H9 (cell line): ENCODE data around the gene CTNNAL1. TPM values are rescaled to one million over a fixed set of nuclear protein-coding genes. Genes with fewer than 3 reads are reported as not detected.

Experiments
- DNase-seq: peaks from one replicate; pipeline ENCODE4 v3.0.0-alpha.2; 2017
- H2AFZ ChIP-seq: one replicate; pipeline ENCODE4 v1.6.1; 2013; ENCODE audit warnings: mild to moderate bottlenecking, low read length, control low read depth, moderate library complexity
- H2AK5ac ChIP-seq: 2 replicates; pipeline ENCODE4 v1.6.1; 2013; ENCODE audit warnings: low read length, control low read depth, mixed read lengths; ENCODE audit not compliant: insufficient read length
- H2BK120ac ChIP-seq: one replicate; pipeline ENCODE4 v1.6.1; 2013; ENCODE audit warnings: low read depth, mild to moderate bottlenecking, low read length, control low read depth, inconsistent platforms; ENCODE audit not compliant: poor library complexity, severe bottlenecking
- H2BK12ac ChIP-seq: 2 replicates; pipeline ENCODE4 v1.6.1; 2013; ENCODE audit warnings: low read length, control low read depth, mixed read lengths, low read depth; ENCODE audit not compliant: insufficient read length
- H2BK15ac ChIP-seq: 2 replicates; pipeline ENCODE4 v1.6.1; 2013; ENCODE audit warnings: low read depth, low read length, control low read depth
- H2BK20ac ChIP-seq: one replicate; pipeline ENCODE4 v1.6.1; 2013; ENCODE audit warnings: low read depth, mild to moderate bottlenecking, low read length, control low read depth, inconsistent platforms; ENCODE audit not compliant: poor library complexity, severe bottlenecking
- H2BK5ac ChIP-seq: 2 replicates; pipeline ENCODE4 v1.6.1; 2013; ENCODE audit warnings: low read length, control low read depth, mixed read lengths; ENCODE audit not compliant: insufficient read length
- H3K14ac ChIP-seq: 2 replicates; pipeline ENCODE4 v1.6.1; 2013; ENCODE audit warnings: low read length, control low read depth; ENCODE audit not compliant: insufficient read depth
- H3K18ac ChIP-seq: 2 replicates; pipeline ENCODE4 v1.6.1; 2013; ENCODE audit warnings: low read depth, mild to moderate bottlenecking, mixed read lengths, low read length, control low read depth; ENCODE audit not compliant: insufficient read length
- H3K23ac ChIP-seq: 2 replicates; pipeline ENCODE4 v1.6.1; 2013; ENCODE audit warnings: low read length, control low read depth, mixed read lengths, low read depth; ENCODE audit not compliant: insufficient read length
- H3K23me2 ChIP-seq: 2 replicates; pipeline ENCODE4 v1.6.1; 2013; ENCODE audit warnings: low read depth, mild to moderate bottlenecking, mixed read lengths, low read length, control low read depth; ENCODE audit not compliant: insufficient read length, poor library complexity, severe bottlenecking
- H3K27ac ChIP-seq: 2 replicates; pipeline ENCODE4 v1.5.1; 2013; ENCODE audit warnings: low read length, control low read depth, mixed read lengths, low read depth; ENCODE audit not compliant: insufficient read length
- H3K27me3 ChIP-seq: 2 replicates; pipeline ENCODE4 v1.6.1; 2013; ENCODE audit warnings: low read length, control low read depth, inconsistent platforms; ENCODE audit not compliant: insufficient read depth
- H3K4ac ChIP-seq: 2 replicates; pipeline ENCODE4 v1.6.1; 2013; ENCODE audit warnings: low read depth, mild to moderate bottlenecking, control low read depth, inconsistent platforms, low read length, moderate library complexity
- H3K4me1 ChIP-seq: 2 replicates; pipeline ENCODE4 v1.6.1; 2013; ENCODE audit warnings: low read length, control low read depth, inconsistent platforms; ENCODE audit not compliant: insufficient read depth
- H3K4me2 ChIP-seq: 2 replicates; pipeline ENCODE4 v1.6.1; 2013; ENCODE audit warnings: low read length, control low read depth, mixed read lengths; ENCODE audit not compliant: insufficient read length, insufficient read depth
- H3K56ac ChIP-seq: 2 replicates; pipeline ENCODE4 v1.6.1; 2013; ENCODE audit warnings: low read depth, mild to moderate bottlenecking, mixed read lengths, low read length, control low read depth; ENCODE audit not compliant: insufficient read length
- H3K79me1 ChIP-seq: 2 replicates; pipeline ENCODE4 v1.6.1; 2013; ENCODE audit warnings: low read depth, mild to moderate bottlenecking, moderate library complexity, low read length, control low read depth, inconsistent platforms; ENCODE audit not compliant: insufficient read depth, poor library complexity, severe bottlenecking
- H3K79me2 ChIP-seq: 2 replicates; pipeline ENCODE4 v1.6.1; 2013; ENCODE audit warnings: low read length, control low read depth, inconsistent platforms; ENCODE audit not compliant: insufficient read depth
- H3K9ac ChIP-seq: 2 replicates; pipeline ENCODE4 v1.6.1; 2013; ENCODE audit warnings: low read length, control low read depth, mixed read lengths; ENCODE audit not compliant: insufficient read length; ENCODE audit errors: extremely low read depth
- H3K9me3 ChIP-seq: one replicate; pipeline ENCODE4 v1.6.1; 2013; ENCODE audit warnings: low read depth, low read length, inconsistent platforms; ENCODE audit not compliant: control insufficient read depth
- H3T11ph ChIP-seq: one replicate; pipeline ENCODE4 v1.6.1; 2013; ENCODE audit warnings: mild to moderate bottlenecking, low read length, control low read depth, inconsistent platforms
- H4K20me1 ChIP-seq: one replicate; pipeline ENCODE4 v1.6.1; 2013; ENCODE audit not compliant: control insufficient read depth, insufficient read length, insufficient read depth
- H4K5ac ChIP-seq: 2 replicates; pipeline ENCODE4 v1.6.1; 2013; ENCODE audit warnings: low read depth, mild to moderate bottlenecking, mixed read lengths, low read length, control low read depth; ENCODE audit not compliant: insufficient read length
- H4K8ac ChIP-seq: replicated peaks from 2 replicates; pipeline ENCODE4 v1.6.1; 2013; ENCODE audit warnings: low read length, control low read depth, mixed read lengths, low read depth; ENCODE audit not compliant: insufficient read length
- H4K91ac ChIP-seq: 2 replicates; pipeline ENCODE4 v1.6.1; 2013; ENCODE audit warnings: low read depth, mild to moderate bottlenecking, moderate library complexity, mixed read lengths, low read length, control low read depth; ENCODE audit not compliant: insufficient read length
- H3K27ac Mint-ChIP-seq, 3 experiments: 2 replicates in 2 of 3; 3 replicates in 1 of 3; pipeline ENCODE4 v1.8.0; 2020 to 2021; ENCODE audit warnings: mixed read lengths in 3 of 3, mild to moderate bottlenecking in 1 of 3, moderate library complexity in 1 of 3
- H3K27me3 Mint-ChIP-seq: 2 replicates; pipeline ENCODE4 v1.8.0; 2021; ENCODE audit warnings: low read depth, mild to moderate bottlenecking, moderate library complexity, mixed read lengths
- H3K36me3 Mint-ChIP-seq, 3 experiments: 2 replicates in 2 of 3; 3 replicates in 1 of 3; pipeline ENCODE4 v1.8.0; 2020 to 2021; ENCODE audit warnings: low read depth in 3 of 3, mixed read lengths in 3 of 3; ENCODE audit not compliant: insufficient read depth in 1 of 3
- H3K4me1 Mint-ChIP-seq, 2 experiments: 2 replicates each; pipeline ENCODE4 v1.8.0; 2020; ENCODE audit warnings: mixed read lengths in 2 of 2
- H3K4me3 Mint-ChIP-seq, 2 experiments: 2 replicates in 1 of 2; 3 replicates in 1 of 2; pipeline ENCODE4 v1.8.0; 2020 to 2021; ENCODE audit warnings: mild to moderate bottlenecking in 2 of 2, mixed read lengths in 2 of 2, moderate library complexity in 1 of 2
- H3K9me3 Mint-ChIP-seq, 2 experiments: 2 replicates in 1 of 2; 3 replicates in 1 of 2; pipeline ENCODE4 v1.8.0; 2020; ENCODE audit warnings: mild to moderate bottlenecking in 2 of 2, mixed read lengths in 2 of 2, moderate library complexity in 1 of 2
- total RNA-seq: library from RNA; stranded (reverse); gene quantifications from 2 replicates; pipeline ENCODE4 v1.2.1, GENCODE V29; 2021
- TF ChIP-seq, protein P1 (sequence below): fragments of 200-600 bp; sonication (generic); conservative IDR thresholded peaks from 3 replicates; pipeline ENCODE4 v1.8.0; 2021; ENCODE audit warnings: antibody characterized with exemption, mild to moderate bottlenecking

Gene CTNNAL1
- total RNA-seq, 1 experiment from 2014 or later = 52.9 TPM

DNA sequence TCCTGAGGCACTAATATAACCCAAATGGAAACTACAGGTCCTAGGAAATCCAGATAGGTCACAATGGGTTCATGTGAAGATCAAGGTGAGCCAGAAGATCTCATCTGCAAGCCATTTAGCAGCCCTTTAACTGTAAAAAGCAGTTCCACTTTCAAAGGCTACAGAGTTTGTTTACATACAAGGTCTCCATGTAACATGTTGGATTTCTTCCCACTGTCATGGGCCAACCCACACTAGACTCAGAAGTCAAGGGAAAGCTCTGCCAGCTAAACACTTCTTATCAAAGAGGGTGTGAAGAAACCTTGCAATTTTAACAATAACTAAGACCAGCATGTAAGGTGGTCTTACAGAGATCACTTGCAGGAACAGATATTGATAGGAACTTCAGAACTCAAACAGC lies 3.8 kb upstream of the CTNNAL1 start:
- H4K91ac ChIP-seq = no peak overlapping the region
- H3K56ac ChIP-seq = no peak overlapping the region
- no peak overlapping the region for H2BK15ac ChIP-seq
- H2BK20ac ChIP-seq = no peak overlapping the region
- H3K9ac ChIP-seq = no peak overlapping the region
- DNase-seq = no peak
- no peak overlapping the region for H2BK5ac ChIP-seq
- peaks cover 9% of the 10 kb centered on the region for H3K23me2 ChIP-seq
- no peaks in the 10 kb centered on the region for H3K79me1 ChIP-seq
- H3K4me2 ChIP-seq = no peak overlapping the region
- no peak overlapping the region for H2BK12ac ChIP-seq
- H3K23ac ChIP-seq = no peak overlapping the region
- no peak overlapping the region for H4K5ac ChIP-seq
- no peak overlapping the region for H3K18ac ChIP-seq
- no peaks in the 10 kb centered on the region for H3K79me2 ChIP-seq
- no peaks in the 10 kb centered on the region for H3K4me1 ChIP-seq
- H3K27ac Mint-ChIP-seq = no peak overlapping the region
- no peak overlapping the region for H2AK5ac ChIP-seq
- H3K4me1 Mint-ChIP-seq = peaks cover 10 to 19% of the 10 kb centered on the region in 2 experiments
- H4K20me1 ChIP-seq = no peaks in the 10 kb centered on the region
- no peak overlapping the region for H2AFZ ChIP-seq
- H3K14ac ChIP-seq = no peak overlapping the region
- H3K9me3 Mint-ChIP-seq = no peaks in the 10 kb centered on the region; a peak in 2 of 5 replicates
- peaks cover 10 to 24% (median 22%) of the 10 kb centered on the region in 3 experiments for H3K36me3 Mint-ChIP-seq
- no peak overlapping the region for H3K4ac ChIP-seq
- H3T11ph ChIP-seq = no peak overlapping the region
- no peak overlapping the region for H3K27ac ChIP-seq
- H3K27me3 ChIP-seq = no peaks in the 10 kb centered on the region; the same call in 1 of the 2 replicates
- no peaks in the 10 kb centered on the region for H3K9me3 ChIP-seq
- TF ChIP-seq, protein P1, sequence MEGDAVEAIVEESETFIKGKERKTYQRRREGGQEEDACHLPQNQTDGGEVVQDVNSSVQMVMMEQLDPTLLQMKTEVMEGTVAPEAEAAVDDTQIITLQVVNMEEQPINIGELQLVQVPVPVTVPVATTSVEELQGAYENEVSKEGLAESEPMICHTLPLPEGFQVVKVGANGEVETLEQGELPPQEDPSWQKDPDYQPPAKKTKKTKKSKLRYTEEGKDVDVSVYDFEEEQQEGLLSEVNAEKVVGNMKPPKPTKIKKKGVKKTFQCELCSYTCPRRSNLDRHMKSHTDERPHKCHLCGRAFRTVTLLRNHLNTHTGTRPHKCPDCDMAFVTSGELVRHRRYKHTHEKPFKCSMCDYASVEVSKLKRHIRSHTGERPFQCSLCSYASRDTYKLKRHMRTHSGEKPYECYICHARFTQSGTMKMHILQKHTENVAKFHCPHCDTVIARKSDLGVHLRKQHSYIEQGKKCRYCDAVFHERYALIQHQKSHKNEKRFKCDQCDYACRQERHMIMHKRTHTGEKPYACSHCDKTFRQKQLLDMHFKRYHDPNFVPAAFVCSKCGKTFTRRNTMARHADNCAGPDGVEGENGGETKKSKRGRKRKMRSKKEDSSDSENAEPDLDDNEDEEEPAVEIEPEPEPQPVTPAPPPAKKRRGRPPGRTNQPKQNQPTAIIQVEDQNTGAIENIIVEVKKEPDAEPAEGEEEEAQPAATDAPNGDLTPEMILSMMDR = no peak
- H3K27me3 Mint-ChIP-seq = peaks cover 5% of the 10 kb centered on the region
- no peak overlapping the region for H4K8ac ChIP-seq
- H3K4me3 Mint-ChIP-seq = no peak overlapping the region
- no peak overlapping the region for H2BK120ac ChIP-seq
